Lower lobe of right lung (tissue), 2 donors: ENCODE results near the gene DUOX1. TPM values are rescaled to one million over a fixed set of nuclear protein-coding genes. Genes with fewer than 3 reads are reported as not detected.
A peak's percentile ranks its signal among the peaks of the same experiment; 100 is the strongest.

Experiments
- ATAC-seq, 2 donors: fragments of 200-7000 bp; cut with Tn5 transposase; one replicate each; pipeline ENCODE4 v1.9.1; 2020 to 2022; ENCODE audit warnings: mild to moderate bottlenecking in 2 of 2, moderate library complexity in 2 of 2
- DNase-seq: peaks from one replicate; pipeline ENCODE4 v3.0.0-alpha.2; 2020
- H3K27ac ChIP-seq: fragments of 200-600 bp; one replicate; pipeline ENCODE4 v1.8.0; 2022
- H3K27me3 ChIP-seq: fragments of 200-600 bp; one replicate; pipeline ENCODE4 v1.8.0; 2022; ENCODE audit warnings: low read depth
- H3K36me3 ChIP-seq: fragments of 200-600 bp; one replicate; pipeline ENCODE4 v1.8.0; 2022; ENCODE audit warnings: mild to moderate bottlenecking
- H3K4me1 ChIP-seq: fragments of 200-600 bp; one replicate; pipeline ENCODE4 v1.8.0; 2022
- H3K4me3 ChIP-seq: fragments of 200-600 bp; one replicate; pipeline ENCODE4 v1.8.0; 2022; ENCODE audit warnings: mild to moderate bottlenecking
- H3K9me3 ChIP-seq: fragments of 200-600 bp; one replicate; pipeline ENCODE4 v1.8.0; 2022
- intact Hi-C: fragments of 100-400 bp; cut with DNase I; formaldehyde crosslinking; loops from one replicate; pipeline ENCODE4 v1.11.0; 2022
- total RNA-seq: library from RNA; stranded (reverse); fragmentation: NEBNext Ultra II Directional; extraction: Animal tissue kit (Norgen Biotek cat#: 25700); gene quantifications from one replicate; pipeline ENCODE4 v1.2.1, GENCODE V29; 2021
- TF ChIP-seq, protein P1 (sequence below): fragments of 200-600 bp; IDR thresholded peaks from one replicate; pipeline ENCODE4 v1.8.0; 2022; ENCODE audit warnings: antibody characterized with exemption, mild to moderate bottlenecking
- donor health status: DM: no; HTN: yes; CAD: no; lungs with severe emphysema.

DUOX1 gene
- total RNA-seq, 1 donor from 2014 or later = 317 TPM

DNA sequence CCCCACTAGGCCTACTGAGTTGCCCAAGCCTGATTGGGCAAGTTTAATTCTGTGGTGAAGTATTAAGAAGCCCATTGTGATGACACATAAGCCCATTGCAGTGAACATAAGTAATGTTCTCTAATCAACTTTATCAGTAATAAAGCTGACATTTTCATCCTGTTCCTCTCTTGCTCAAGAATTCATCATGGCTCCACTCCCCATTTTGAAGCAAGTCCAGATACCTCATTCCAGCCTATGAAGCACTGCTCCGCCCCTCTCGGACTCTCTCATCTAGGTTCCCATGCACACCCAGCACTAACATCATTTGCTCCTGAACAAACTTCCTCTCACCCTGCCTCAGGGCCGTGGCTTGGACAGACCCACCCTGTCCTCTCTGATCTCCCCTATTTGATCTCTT, 47.5 kb downstream of the DUOX1 start:
- H3K4me1 ChIP-seq = peaks cover 15% of the 10 kb centered on the region
- intact Hi-C loops = no loop called here
- no peaks in the 10 kb centered on the region for H3K27me3 ChIP-seq
- ATAC-seq = no peak
- TF ChIP-seq, protein P1, sequence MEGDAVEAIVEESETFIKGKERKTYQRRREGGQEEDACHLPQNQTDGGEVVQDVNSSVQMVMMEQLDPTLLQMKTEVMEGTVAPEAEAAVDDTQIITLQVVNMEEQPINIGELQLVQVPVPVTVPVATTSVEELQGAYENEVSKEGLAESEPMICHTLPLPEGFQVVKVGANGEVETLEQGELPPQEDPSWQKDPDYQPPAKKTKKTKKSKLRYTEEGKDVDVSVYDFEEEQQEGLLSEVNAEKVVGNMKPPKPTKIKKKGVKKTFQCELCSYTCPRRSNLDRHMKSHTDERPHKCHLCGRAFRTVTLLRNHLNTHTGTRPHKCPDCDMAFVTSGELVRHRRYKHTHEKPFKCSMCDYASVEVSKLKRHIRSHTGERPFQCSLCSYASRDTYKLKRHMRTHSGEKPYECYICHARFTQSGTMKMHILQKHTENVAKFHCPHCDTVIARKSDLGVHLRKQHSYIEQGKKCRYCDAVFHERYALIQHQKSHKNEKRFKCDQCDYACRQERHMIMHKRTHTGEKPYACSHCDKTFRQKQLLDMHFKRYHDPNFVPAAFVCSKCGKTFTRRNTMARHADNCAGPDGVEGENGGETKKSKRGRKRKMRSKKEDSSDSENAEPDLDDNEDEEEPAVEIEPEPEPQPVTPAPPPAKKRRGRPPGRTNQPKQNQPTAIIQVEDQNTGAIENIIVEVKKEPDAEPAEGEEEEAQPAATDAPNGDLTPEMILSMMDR = no peak
- H3K4me3 ChIP-seq = no peak overlapping the region
- H3K27ac ChIP-seq = no peak overlapping the region
- no peaks in the 10 kb centered on the region for H3K9me3 ChIP-seq
- H3K36me3 ChIP-seq = peaks cover 9% of the 10 kb centered on the region
- no peak for DNase-seq

DNA sequence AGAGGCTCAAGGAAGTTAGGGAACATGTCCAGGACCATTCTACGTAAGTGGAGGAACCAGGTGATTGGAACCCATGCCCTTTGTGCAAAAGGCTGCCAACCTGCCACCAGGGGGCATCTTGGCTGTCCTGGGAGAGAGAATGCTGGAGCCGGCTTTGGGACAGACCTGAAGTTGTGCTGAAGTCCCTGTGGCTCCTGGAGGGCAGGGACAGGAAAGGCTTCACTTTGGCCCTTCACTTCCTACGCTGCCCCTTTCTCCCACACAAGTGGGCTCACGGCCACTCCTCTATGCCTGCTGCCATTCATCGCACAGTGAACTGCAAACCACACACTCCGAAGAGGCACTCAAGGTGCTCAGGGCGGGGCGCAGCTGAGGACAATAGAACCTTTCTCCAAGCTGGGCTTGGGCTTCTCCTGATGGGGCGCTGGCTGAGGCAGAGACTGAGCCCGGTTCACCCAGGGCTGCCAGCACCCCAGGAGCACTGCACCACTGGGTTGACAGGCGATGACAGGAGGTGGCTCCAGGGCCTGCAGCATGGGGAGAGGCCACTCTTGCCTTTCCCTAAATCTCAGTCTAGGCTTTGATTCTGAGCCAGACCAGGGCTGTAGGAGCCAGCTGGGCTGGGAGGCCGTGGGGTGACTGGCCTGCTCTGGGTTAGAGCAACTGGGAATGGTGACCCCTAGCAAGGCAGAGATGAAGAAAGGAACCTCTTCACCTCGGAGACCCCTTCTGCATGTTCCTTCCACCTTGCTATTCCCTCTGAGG, 49.6 kb downstream of the DUOX1 start:
- DNase-seq = peak; percentile 79
- H3K27ac ChIP-seq = no peak overlapping the region

DNA sequence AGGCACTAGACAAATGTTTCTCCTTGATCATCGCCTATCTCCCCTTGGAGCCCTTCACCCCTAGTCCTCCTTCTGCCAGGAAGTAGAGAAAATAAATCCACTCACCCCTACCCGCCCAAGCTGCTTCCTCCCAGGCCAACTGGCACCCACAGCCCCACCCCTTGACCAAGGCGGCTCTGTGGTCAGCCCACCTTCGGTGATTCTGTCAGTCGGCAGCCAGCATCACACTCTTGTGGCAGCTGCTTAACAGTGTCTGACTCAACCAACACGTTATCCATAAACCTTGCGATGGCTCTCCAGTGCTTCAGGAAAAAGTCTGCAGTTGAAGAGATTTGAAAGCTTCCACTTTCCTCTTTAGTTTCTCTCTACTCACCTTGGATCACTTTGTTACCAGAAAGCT, 50.4 kb downstream of the DUOX1 start:
- TF ChIP-seq, protein P1 = no peak
- no peak overlapping the region for H3K4me3 ChIP-seq
- intact Hi-C loops = no loop called here
- no peaks in the 10 kb centered on the region for H3K9me3 ChIP-seq
- ATAC-seq = no peak
- no peak for DNase-seq
- H3K27ac ChIP-seq = no peak overlapping the region
- H3K27me3 ChIP-seq = no peaks in the 10 kb centered on the region
- peaks cover 15% of the 10 kb centered on the region for H3K4me1 ChIP-seq
- no peaks in the 10 kb centered on the region for H3K36me3 ChIP-seq

More for the DNA sequence above, 49.6 kb downstream of the DUOX1 start:
- intact Hi-C loops = no loop called here
- peak; percentile 74 to 87 for ATAC-seq
- Histone ChIP-seq H3K4me1 (peaks cover 15% of the 10 kb centered on the region), H3K27me3 (no peaks in the 10 kb centered on the region), H3K9me3 (no peaks in the 10 kb centered on the region), H3K4me3 (no peak overlapping the region), H3K36me3 (peaks cover 7% of the 10 kb centered on the region)
- TF ChIP-seq, protein P1 = peak; percentile 54

DNA sequence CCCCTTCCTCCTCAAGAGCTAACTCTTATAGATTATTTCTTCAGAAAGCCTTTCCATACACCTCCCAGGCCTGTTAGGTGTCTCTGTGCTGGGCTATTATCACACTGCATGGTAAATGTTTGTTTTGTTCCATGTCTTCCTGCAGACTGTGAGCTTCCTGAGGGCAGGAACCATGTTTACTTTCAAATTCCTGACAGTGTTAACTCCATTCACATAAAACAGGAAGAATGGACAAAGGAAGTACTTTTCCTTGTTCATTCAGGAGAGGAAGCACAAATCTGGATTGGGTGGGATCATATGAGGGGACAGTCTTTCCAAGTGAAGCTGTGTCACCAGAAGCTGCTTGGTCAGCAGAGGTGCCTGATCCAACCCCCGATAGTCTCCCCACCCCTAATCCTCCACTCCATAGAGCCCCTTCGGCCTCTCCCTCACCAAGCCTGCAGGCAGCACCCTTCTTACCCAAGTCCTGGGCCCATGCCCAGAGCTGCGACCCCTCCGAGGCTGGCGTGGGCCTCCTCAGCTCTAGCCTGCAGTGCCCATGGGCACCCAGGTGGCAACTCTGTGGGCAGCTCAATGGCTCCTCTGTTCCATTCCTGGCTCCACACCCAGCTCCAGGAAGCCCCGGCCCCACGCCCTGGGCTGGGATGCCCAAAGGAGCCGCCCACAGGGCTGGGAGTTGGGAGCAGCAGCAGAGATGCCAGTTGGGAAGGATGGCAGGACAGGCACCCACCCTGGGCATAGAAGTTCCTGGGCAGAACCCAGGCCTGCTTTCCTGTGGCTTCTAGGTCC, 51.0 kb downstream of the DUOX1 start:
- no peak for ATAC-seq
- H3K4me3 ChIP-seq = no peak overlapping the region
- no peaks in the 10 kb centered on the region for H3K36me3 ChIP-seq
- TF ChIP-seq, protein P1 = no peak
- no peaks in the 10 kb centered on the region for H3K27me3 ChIP-seq
- intact Hi-C loops = no loop called here
- H3K4me1 ChIP-seq = peaks cover 15% of the 10 kb centered on the region
- no peak overlapping the region for H3K27ac ChIP-seq
- H3K9me3 ChIP-seq = no peaks in the 10 kb centered on the region
- no peak for DNase-seq

DNA sequence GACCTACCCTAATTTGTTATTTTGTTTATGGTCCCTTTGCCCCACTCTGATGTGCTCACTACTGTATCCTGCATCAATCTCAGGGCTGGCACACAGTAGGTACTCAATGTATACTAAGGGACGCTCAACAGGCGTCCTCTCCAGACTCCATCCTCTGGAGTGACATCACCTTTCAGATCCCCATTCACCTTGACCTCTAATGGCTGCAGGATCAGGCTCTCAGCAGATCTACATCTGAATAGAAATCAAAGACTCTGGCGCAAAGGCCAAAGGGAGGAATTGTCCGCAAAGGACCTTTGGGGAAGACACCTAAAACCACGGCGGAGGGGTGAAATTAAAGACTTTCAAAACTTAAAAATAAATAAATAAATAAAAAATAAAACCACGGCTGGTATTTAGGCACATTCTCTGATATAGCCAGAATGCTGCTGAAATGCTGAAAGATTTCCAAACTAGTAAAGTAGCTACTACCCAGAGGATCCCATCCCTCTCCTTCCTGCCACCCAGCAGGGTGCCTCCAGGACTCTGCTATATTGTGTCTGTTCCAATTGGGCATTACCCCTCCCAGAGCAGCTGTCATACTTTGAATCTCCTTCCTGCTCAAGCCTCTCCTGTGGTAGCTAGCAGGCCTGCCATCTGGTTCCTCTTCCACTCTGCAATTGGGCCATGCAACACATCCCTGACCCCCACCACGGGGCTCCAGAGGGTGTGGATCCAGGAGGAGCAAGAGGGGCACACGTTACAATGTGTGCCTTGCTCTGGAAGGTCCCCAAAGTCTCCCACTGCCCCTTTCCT, 51.9 kb downstream of the DUOX1 start:
- no peak overlapping the region for H3K4me3 ChIP-seq
- no peaks in the 10 kb centered on the region for H3K9me3 ChIP-seq
- H3K27ac ChIP-seq = no peak overlapping the region
- TF ChIP-seq, protein P1 = no peak
- no peak for ATAC-seq
- H3K27me3 ChIP-seq = no peaks in the 10 kb centered on the region
- H3K36me3 ChIP-seq = no peaks in the 10 kb centered on the region
- DNase-seq = no peak
- H3K4me1 ChIP-seq = peaks cover 17% of the 10 kb centered on the region
- intact Hi-C loops = no loop called here
